ENCODE data around the gene ABHD16B.
A peak's percentile ranks its signal among the peaks of the same experiment; 100 is the strongest.

ABHD16B gene

GRCh38 chr20:63829603-63829944 is 31.7 kb upstream of the ABHD16B start:
- H3K4me3 ChIP-seq (ENCODE audit: low read depth, low read length) = peak overlapping the region; percentile 50
- in situ Hi-C loops (cut with HindIII; ENCODE audit: low sequenced_read_pairs) = no loop called here
- DNase-seq (ENCODE audit: low read depth) = no peak
- TF ChIP-seq, protein P1, sequence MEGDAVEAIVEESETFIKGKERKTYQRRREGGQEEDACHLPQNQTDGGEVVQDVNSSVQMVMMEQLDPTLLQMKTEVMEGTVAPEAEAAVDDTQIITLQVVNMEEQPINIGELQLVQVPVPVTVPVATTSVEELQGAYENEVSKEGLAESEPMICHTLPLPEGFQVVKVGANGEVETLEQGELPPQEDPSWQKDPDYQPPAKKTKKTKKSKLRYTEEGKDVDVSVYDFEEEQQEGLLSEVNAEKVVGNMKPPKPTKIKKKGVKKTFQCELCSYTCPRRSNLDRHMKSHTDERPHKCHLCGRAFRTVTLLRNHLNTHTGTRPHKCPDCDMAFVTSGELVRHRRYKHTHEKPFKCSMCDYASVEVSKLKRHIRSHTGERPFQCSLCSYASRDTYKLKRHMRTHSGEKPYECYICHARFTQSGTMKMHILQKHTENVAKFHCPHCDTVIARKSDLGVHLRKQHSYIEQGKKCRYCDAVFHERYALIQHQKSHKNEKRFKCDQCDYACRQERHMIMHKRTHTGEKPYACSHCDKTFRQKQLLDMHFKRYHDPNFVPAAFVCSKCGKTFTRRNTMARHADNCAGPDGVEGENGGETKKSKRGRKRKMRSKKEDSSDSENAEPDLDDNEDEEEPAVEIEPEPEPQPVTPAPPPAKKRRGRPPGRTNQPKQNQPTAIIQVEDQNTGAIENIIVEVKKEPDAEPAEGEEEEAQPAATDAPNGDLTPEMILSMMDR (IDR thresholded peaks at IDR 0.05; ENCODE audit: low read depth, low read length, missing control alignments) = no peak

- in situ Hi-C loops (cut with HindIII; ENCODE audit: low sequenced_read_pairs) = no loop called here
- TF ChIP-seq, protein P1 (IDR thresholded peaks at IDR 0.05; ENCODE audit: low read depth, low read length, missing control alignments) = no peak
- no peak for DNase-seq (ENCODE audit: low read depth)
- H3K4me3 ChIP-seq (ENCODE audit: low read depth, low read length) = peak overlapping the region; percentile 50
These were observed 31.1 kb upstream of the ABHD16B start for GRCh38 chr20:63829945-63830835.

GRCh38 chr20:63830841-63831588 is 30.3 kb upstream of the ABHD16B start, which contains the start of gene ZBTB46:
ZBTB46 (minus strand) TSS chr20:63831264; CDS start chr20:63790757, 40,507 bp downstream.
- TF ChIP-seq, protein P1 (IDR thresholded peaks at IDR 0.05; ENCODE audit: low read depth, low read length, missing control alignments) = no peak
- in situ Hi-C loops (cut with HindIII; ENCODE audit: low sequenced_read_pairs) = no loop called here
- peak within 1 kb of the TSS; percentile 50 for H3K4me3 ChIP-seq (ENCODE audit: low read depth, low read length)
- DNase-seq (ENCODE audit: low read depth) = no peak

DNA sequence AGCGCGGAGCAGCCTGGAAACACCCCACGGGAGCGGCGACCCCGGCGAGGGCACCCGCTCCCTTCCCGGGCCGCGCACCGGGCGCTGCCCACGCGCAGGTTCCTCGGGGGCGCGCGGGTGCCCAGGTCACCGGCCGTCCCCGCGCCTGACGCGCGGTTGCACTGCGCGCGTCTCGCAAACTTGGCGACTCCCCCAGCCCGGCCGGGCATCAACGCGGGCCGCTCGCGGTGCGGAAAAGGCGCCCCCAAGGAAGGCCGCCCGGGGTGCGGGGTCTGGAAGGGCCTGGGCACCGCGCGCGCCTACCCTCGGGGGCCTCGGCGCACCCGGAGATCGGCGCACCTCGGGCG is 29.7 kb upstream of the ABHD16B start:
- peak overlapping the region; percentile 27 for H3K4me3 ChIP-seq (ENCODE audit: low read depth, low read length)
- TF ChIP-seq, protein P1 (IDR thresholded peaks at IDR 0.05; ENCODE audit: low read depth, low read length, missing control alignments) = no peak
- DNase-seq (ENCODE audit: low read depth) = no peak
- in situ Hi-C loops (cut with HindIII; ENCODE audit: low sequenced_read_pairs) = no loop called here

- TF ChIP-seq, protein P1 (IDR thresholded peaks at IDR 0.05; ENCODE audit: low read depth, low read length, missing control alignments) = no peak
- DNase-seq (ENCODE audit: low read depth) = no peak
- in situ Hi-C loops (cut with HindIII; ENCODE audit: low sequenced_read_pairs) = no loop called here
- H3K4me3 ChIP-seq (ENCODE audit: low read depth, low read length) = peak overlapping the region; percentile 27
These were observed 29.2 kb upstream of the ABHD16B start for GRCh38 chr20:63831993-63832686.

- TF ChIP-seq, protein P1 (IDR thresholded peaks at IDR 0.05; ENCODE audit: low read depth, low read length, missing control alignments) = no peak
- DNase-seq (ENCODE audit: low read depth) = no peak
- H3K4me3 ChIP-seq (ENCODE audit: low read depth, low read length) = no peak overlapping the region
- in situ Hi-C loops (cut with HindIII; ENCODE audit: low sequenced_read_pairs) = no loop called here
These were observed 27.4 kb upstream of the ABHD16B start for GRCh38 chr20:63833776-63834490.

Data from astrocyte of the cerebellum (primary cell).